ENCODE results near the gene KRTAP10-12. TPM values are rescaled to one million over a fixed set of nuclear protein-coding genes. Genes with fewer than 3 reads are reported as not detected.

Gene KRTAP10-12
- total and polyA plus RNA-seq, 4 donors = not detected

DNA sequence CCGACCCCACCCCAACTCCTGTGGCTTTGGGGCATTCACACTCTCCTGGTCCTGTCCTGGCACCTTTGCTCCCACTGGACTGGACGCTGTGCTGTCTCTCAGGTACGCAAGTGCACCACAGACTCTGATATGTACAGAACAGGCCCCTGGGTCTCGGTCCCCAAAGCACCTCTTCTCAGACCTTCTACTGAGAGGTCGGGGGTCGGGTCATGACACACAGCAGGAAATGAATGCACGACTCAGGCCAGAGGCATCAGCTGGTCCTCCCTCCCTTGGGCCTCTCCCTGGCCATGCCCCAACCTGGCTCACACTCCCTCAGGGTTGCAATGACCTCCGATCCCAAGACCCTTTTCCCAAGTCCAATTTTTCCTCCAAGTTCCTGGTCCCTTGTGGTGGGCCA is 1.8 kb upstream of the KRTAP10-12 start:
- Histone ChIP-seq H3K36me3 (ENCODE audit: control insufficient read depth in 4 of 4, insufficient read depth in 3 of 4, low read depth in 1 of 4, low read length in 3 of 4) (no peaks in the 10 kb centered on the region), H3K27ac (ENCODE audit: low read depth in 1 of 2, low read length in 2 of 2) (no peak overlapping the region), H3K9me3 (ENCODE audit: control insufficient read depth in 4 of 4, low read length in 3 of 4) (peaks cover 0 to 18% (median 2%) of the 10 kb centered on the region in 4 donors), H3K9ac (ENCODE audit: low read depth in 1 of 2, low read length in 2 of 2) (no peak overlapping the region), H3K27me3 (ENCODE audit: control insufficient read depth in 4 of 4, insufficient read depth in 4 of 4, low read length in 3 of 4) (peaks cover 0 to 10% (median 4%) of the 10 kb centered on the region in 4 donors), H3K4me3 (ENCODE audit: low read depth in 1 of 3, low read length in 3 of 3) (no peak overlapping the region), H3K4me1 (ENCODE audit: control insufficient read depth in 4 of 4, insufficient read depth in 4 of 4, low read length in 3 of 4) (no peaks in the 10 kb centered on the region)
- TF ChIP-seq HNF4G (IDR thresholded peaks at IDR 0.05) = no peak
- no peak for TF ChIP-seq YY1 (IDR thresholded peaks at IDR 0.05)
- no peak for TF ChIP-seq FOXA1 (IDR thresholded peaks at IDR 0.05)
- TF ChIP-seq JUND (IDR thresholded peaks at IDR 0.05) = no peak
- no peak for TF ChIP-seq FOXA2 (IDR thresholded peaks at IDR 0.05)
- no peak for TF ChIP-seq GABPA (IDR thresholded peaks at IDR 0.05 in 1 of 2, conservative IDR thresholded peaks at IDR 0.05 in 1 of 2)
- TF ChIP-seq RAD21 (IDR thresholded peaks at IDR 0.05) = no peak
- TF ChIP-seq RXRA (IDR thresholded peaks at IDR 0.05) = no peak
- no peak for TF ChIP-seq EGR1 (IDR thresholded peaks at IDR 0.05; ENCODE audit: low read depth in 2 of 2)
- TF ChIP-seq HNF4A (conservative IDR thresholded peaks at IDR 0.05) = no peak
- TF ChIP-seq, protein P1, sequence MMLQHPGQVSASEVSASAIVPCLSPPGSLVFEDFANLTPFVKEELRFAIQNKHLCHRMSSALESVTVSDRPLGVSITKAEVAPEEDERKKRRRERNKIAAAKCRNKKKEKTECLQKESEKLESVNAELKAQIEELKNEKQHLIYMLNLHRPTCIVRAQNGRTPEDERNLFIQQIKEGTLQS (IDR thresholded peaks at IDR 0.05) = no peak
- TF ChIP-seq, protein P2, sequence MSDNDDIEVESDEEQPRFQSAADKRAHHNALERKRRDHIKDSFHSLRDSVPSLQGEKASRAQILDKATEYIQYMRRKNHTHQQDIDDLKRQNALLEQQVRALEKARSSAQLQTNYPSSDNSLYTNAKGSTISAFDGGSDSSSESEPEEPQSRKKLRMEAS (IDR thresholded peaks at IDR 0.05) = no peak
- TF ChIP-seq, protein P3, sequence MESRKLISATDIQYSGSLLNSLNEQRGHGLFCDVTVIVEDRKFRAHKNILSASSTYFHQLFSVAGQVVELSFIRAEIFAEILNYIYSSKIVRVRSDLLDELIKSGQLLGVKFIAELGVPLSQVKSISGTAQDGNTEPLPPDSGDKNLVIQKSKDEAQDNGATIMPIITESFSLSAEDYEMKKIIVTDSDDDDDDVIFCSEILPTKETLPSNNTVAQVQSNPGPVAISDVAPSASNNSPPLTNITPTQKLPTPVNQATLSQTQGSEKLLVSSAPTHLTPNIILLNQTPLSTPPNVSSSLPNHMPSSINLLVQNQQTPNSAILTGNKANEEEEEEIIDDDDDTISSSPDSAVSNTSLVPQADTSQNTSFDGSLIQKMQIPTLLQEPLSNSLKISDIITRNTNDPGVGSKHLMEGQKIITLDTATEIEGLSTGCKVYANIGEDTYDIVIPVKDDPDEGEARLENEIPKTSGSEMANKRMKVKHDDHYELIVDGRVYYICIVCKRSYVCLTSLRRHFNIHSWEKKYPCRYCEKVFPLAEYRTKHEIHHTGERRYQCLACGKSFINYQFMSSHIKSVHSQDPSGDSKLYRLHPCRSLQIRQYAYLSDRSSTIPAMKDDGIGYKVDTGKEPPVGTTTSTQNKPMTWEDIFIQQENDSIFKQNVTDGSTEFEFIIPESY (IDR thresholded peaks at IDR 0.05) = no peak
- TF ChIP-seq, protein P4, sequence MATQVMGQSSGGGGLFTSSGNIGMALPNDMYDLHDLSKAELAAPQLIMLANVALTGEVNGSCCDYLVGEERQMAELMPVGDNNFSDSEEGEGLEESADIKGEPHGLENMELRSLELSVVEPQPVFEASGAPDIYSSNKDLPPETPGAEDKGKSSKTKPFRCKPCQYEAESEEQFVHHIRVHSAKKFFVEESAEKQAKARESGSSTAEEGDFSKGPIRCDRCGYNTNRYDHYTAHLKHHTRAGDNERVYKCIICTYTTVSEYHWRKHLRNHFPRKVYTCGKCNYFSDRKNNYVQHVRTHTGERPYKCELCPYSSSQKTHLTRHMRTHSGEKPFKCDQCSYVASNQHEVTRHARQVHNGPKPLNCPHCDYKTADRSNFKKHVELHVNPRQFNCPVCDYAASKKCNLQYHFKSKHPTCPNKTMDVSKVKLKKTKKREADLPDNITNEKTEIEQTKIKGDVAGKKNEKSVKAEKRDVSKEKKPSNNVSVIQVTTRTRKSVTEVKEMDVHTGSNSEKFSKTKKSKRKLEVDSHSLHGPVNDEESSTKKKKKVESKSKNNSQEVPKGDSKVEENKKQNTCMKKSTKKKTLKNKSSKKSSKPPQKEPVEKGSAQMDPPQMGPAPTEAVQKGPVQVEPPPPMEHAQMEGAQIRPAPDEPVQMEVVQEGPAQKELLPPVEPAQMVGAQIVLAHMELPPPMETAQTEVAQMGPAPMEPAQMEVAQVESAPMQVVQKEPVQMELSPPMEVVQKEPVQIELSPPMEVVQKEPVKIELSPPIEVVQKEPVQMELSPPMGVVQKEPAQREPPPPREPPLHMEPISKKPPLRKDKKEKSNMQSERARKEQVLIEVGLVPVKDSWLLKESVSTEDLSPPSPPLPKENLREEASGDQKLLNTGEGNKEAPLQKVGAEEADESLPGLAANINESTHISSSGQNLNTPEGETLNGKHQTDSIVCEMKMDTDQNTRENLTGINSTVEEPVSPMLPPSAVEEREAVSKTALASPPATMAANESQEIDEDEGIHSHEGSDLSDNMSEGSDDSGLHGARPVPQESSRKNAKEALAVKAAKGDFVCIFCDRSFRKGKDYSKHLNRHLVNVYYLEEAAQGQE (IDR thresholded peaks at IDR 0.05) = no peak
- TF ChIP-seq TAF1 (conservative IDR thresholded peaks at IDR 0.05) = no peak
- TF ChIP-seq SP1 (IDR thresholded peaks at IDR 0.05) = no peak
- no peak for TF ChIP-seq NR2F2 (IDR thresholded peaks at IDR 0.05)
- 58% methylated on average over 8 of the region's 8 CpGs for WGBS
- DNase-seq (ENCODE audit: low spot score) = no peak

DNA sequence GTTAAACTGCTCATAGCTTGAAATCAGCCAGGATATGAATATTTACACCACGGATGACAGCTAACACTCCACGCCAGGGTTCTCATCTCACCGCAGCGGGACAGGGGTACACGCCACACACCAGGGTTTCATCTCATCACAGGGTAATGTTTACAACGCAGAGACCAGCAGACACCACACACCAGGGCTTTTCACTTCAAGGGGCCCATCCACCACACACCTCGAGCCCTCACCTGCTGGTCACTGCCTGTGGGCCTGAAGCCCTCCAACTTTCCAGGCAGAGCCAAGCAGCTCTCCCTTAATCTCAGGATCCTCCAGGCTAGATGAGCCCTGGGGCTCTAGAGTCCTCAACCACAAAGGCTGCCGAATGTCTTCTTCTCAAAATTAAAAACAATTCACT is 1.3 kb upstream of the KRTAP10-12 start:
- Histone ChIP-seq H3K9me3 (ENCODE audit: control insufficient read depth in 4 of 4, low read length in 3 of 4) (peaks cover 0 to 18% (median 2%) of the 10 kb centered on the region in 4 donors), H3K27ac (ENCODE audit: low read depth in 1 of 2, low read length in 2 of 2) (no peak overlapping the region), H3K4me3 (ENCODE audit: low read depth in 1 of 3, low read length in 3 of 3) (no peak overlapping the region), H3K9ac (ENCODE audit: low read depth in 1 of 2, low read length in 2 of 2) (no peak overlapping the region), H3K4me1 (ENCODE audit: control insufficient read depth in 4 of 4, insufficient read depth in 4 of 4, low read length in 3 of 4) (no peaks in the 10 kb centered on the region), H3K27me3 (ENCODE audit: control insufficient read depth in 4 of 4, insufficient read depth in 4 of 4, low read length in 3 of 4) (peaks cover 0 to 12% (median 5%) of the 10 kb centered on the region in 4 donors), H3K36me3 (ENCODE audit: control insufficient read depth in 4 of 4, insufficient read depth in 3 of 4, low read depth in 1 of 4, low read length in 3 of 4) (no peaks in the 10 kb centered on the region)
- no peak for TF ChIP-seq TAF1 (conservative IDR thresholded peaks at IDR 0.05)
- DNase-seq (ENCODE audit: low spot score) = peak; percentile 8
- WGBS = 77% methylated on average over 8 of the region's 8 CpGs
